ENCODE results near the gene WARS2. TPM values are rescaled to one million over a fixed set of nuclear protein-coding genes. Genes with fewer than 3 reads are reported as not detected.
"Not testable (repeated sequence)": the region's sequence is repeated elsewhere in the genome, so short reads cannot be mapped to it uniquely, and the experiment has no call there.

WARS2 gene
- total RNA-seq, 1 donor from 2014 or later, result 10.0 TPM

DNA sequence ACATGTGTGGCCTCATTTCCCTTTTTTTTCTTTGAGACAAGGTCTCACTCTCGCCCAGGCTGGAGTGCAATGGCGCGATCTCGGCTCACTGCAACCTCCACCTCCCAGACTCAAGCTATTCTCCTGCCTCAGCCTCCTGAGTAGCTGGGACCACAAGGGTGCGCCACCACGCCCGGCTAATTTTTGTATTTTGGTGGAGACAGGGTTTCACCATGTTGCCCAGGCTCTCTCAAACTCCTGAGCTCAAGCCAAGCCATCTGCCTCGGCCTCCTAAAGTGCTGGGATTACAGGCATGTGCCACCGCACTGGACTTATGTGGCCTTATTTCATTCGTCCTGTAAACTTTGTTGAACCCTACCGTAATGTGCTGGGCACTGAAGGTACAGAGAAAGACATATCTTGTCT lies 569 bp upstream of the WARS2 start:
- intact Hi-C loops (cut with micrococcal nuclease), result loop anchor here (5.0 kb wide), 1 partner anchor 1479 kb away; no protein-coding TSS in a partner anchor

DNA sequence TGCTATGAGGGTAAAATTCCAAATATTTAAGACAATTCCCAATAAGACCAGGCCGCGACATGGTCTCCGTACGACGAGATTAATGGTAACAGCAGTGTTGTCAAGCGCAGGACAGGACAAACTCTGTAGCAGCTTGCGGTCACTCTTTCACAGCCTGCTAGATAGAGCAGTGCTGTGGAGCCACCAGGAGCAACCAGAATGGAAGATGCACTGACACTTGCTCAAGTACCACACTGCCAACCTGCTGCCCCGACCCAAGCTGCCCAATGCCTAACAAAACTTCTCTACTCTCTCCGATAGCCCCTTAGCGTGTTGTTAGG lies 636 bp downstream of the WARS2 start:
- intact Hi-C loops (cut with micrococcal nuclease), result loop anchor here (1.0 to 5.0 kb wide), 4 partner anchors 1211 to 1773 kb away; partner anchors contain the start of genes GDAP2, MAN1A2 and WDR3

DNA sequence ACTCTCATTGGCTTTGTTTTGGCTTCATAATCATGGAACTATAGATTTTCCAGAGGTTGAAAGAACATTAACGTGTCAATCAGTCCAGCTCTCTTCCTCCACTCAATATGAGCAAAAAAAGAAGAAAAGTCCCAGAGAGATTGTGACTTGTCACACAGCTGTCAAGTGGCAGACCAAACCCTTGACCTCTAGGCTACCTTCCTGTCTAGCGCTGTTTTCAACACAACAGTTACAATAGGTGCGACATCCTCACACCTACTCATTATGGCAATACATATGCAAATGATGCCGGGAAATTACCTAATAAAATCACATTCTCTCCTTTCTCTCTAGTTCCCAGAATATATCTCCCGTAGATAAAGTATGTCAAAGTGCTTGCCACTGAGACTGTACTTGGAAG lies 1.1 kb downstream of the WARS2 start:
- intact Hi-C loops (cut with micrococcal nuclease), result no loop called here

DNA sequence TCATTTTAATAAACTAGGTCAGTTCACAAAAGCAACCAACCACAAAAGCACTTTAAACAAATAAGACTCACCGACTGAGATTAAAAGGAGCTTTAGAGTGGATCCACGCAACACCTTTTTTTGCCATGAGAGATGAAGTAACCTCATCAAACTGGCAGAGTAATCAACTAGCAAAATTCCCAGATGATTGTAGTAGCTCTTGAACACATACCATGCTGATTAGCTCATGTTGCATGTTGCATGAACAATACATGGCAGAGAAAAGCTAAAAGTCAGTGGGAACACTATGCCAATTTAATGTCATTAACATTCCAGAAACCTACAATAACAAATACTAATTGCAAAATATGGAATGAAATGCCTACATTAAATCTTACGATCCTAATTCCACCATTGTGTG lies 4.1 kb downstream of the WARS2 start:
- intact Hi-C loops (cut with micrococcal nuclease), result no loop called here

DNA sequence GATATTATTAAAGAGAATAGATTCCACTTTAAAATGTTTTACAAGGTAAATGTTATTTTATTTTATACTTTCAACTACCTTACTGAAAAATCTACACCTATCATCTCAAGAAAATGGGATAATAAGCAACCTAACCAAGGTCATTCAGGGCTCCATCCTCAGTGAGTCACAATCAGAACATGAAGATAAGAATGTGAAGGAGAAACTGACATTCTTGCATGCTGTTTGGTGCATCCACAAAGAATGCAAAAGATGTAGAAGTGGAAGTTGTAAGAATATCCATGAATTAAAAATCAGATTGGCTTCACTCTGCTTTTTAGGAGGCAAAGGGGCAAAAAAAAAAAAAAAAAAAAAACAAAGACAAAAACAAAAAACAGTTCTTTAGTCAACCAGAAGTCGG lies 6.5 kb downstream of the WARS2 start:
- intact Hi-C loops (cut with micrococcal nuclease), result no loop called here

DNA sequence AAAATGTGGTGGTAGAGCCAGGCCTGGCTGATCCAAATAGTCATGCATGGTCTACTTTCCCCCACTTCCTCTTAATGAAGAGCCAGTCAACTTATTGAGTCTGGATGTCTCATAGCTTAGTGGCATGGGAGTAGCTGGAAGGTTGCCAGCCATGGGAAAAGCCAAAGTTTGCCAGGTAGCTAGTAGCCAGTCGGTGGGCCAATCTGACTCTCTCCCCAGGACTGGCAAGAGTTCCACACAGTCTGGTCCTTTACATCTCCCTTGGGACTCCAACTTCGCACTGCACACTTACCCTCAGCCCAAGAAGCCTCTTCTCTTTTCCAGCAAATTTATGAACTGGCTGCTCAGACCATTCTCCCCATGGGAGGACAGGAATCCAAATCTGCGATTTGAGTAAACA lies 8.3 kb downstream of the WARS2 start:
- intact Hi-C loops (cut with micrococcal nuclease), result no loop called here

DNA sequence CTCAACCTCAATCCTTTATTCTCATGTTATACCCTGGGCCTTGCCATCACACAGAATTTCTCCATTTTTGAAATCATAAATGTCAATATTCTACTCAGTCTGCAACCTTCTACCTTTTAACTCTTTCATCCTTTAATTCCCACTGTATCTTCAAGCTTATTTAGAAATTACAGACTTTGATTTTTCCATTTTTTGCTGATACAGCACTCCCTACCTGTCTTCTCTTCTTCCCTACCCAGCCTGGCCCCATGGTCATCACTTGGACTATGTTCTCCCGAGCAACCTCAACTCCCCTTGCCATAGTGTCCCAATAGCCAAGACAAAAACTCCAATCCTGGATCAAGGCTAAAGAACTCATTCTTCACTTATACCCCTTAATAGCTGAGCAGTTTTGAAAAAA lies 14.6 kb downstream of the WARS2 start:
- intact Hi-C loops (cut with micrococcal nuclease), result no loop called here

DNA sequence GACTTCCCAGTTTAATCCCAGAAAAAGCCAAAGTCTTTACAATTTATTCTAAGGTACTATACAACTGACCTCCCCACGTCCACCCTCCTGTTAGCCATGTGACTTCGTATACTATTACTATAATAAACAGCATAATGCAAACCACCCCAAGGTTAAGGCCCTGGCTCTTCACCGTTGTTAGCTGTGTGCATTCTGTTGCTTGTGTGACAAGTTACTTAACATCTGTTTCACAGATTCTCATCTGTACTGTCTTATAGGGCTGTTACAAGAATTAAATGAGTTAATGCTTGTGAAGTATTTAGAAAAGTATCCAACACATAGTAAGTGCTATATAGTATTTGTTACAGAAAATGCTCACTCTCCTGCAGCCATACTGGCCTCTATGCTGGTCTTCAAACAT lies 15.7 kb downstream of the WARS2 start:
- intact Hi-C loops (cut with micrococcal nuclease), result no loop called here

DNA sequence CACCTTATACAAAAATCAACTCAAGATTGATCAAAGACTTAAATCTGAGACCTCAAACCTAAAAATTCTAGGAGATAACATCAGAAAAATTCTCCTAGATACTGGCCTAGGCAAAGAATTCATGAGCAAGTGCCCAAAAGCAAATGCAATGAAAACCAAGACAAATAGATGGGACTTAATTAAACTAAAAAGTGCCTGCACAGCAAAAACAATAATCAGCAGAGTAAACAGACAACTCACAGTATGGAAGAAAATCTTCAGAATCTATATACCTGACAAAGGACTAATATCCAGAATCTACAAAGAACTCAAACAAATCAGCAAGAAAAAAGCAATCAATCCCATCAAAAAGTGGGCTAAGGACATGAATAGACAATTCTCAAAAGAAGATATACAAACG lies 18.6 kb downstream of the WARS2 start:
- intact Hi-C loops (cut with micrococcal nuclease), result not testable (repeated sequence)

DNA sequence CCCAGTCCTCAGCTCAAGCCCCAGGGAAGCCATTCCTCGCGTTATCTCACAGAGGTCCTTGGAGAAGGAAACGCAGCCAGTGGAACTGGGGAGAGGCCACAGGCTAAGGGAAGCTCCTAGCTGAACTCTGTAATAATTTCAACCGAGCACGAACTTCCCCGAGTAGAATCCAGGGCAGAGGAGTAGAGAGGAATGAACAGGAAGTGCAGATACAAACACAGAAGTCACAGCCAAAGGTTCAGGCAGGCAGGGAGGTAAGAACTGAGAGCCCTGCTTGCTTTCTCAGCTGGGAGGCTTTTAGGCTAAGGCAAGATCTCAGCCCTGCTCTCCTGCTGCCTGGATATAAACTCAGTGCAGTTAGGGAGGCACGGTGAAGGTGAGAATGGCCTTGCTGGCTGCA lies 23.7 kb downstream of the WARS2 start:
- intact Hi-C loops (cut with micrococcal nuclease), result no loop called here

DNA sequence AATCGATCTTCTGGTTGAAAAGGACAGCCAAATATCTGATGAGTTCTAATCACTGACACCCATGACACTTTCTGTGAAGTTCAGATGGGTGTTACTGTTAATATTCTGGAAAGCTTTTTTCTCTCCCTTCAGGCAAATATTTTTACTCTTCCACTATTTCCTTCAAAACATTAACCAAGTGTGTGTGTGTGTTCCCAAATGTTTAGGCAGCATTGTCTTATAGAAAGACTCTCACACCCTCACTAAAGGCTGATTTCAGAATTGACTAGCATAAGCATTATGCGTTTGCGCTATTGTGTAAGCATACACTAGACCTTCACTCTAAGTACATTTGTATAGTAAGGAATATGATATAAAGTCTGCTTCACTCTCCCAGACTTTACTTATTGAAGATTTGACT lies 24.7 kb downstream of the WARS2 start:
- intact Hi-C loops (cut with micrococcal nuclease), result no loop called here

DNA sequence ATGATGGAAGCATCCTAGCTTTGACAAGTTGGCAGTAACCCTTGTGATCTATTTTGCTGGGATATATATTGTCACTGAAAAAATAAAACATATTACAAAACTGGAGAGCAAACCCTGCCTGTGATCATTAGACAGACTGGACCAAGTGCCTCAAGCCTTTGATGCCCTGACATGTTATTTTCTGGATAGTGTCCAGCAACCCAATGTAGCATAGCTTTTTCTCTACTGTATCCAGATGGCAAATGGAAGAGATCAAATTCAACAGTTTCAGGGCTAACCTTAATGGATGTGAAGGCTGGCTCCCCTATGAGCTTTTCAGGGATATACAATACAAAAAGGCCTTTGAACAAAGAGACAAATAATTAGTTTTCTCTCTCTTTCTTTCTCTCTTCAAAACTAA lies 25.1 kb downstream of the WARS2 start:
- intact Hi-C loops (cut with micrococcal nuclease), result no loop called here

DNA sequence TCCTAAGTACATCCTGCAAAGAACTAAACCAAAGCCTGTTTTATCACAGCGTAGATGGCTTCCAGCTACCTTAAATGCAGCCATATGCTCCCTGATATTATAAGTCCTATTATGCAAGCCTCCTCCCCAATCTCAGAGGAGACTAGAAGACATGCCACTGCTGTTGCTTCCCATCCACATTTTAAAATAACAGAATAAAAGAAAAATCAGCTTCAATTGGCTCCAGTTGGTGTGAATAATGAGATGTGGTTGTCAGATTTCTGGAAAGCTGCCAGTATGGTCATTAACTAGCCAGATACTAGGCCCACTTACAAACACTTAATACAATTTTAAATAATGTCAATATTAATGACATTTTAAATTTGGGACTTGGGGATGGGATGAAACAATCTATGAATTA lies 25.7 kb downstream of the WARS2 start:
- intact Hi-C loops (cut with micrococcal nuclease), result no loop called here

DNA sequence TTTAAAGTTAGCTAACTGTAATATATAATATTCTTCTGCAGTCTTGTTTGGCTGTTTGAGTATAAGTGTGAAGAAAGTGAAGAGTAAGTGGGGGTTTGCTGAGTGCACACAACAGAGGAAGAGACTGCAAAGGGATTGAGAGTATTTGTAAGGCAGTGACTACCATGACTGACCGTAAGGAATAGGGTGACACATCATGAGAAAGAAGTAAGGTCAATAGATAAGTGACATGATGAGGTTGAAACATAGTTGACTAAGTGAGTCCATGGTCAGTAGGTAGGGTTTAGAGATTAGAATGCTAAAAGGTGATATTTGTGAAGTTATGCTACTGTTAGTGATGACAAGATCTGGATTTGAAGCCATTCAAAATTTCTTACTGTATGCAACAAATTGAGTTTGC lies 27.7 kb downstream of the WARS2 start:
- intact Hi-C loops (cut with micrococcal nuclease), result no loop called here

DNA sequence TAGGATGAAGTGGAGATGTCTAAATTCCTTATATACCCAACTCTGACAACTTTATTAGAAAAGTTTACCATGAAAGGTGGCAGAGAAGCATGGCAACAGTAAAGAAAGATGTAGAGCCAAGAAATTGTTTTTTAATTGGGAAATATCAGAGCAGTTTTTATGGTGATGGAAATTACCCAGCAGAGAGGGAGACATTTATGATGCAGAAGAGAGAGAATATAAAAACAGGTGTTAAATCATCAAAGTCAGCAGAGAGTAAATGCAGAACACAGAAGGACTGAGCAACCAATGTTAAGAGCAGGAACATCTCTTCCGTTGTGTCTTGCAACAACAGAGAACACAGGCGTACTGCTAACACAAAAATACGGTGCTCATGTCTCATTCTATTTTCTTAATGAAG lies 28.2 kb downstream of the WARS2 start:
- intact Hi-C loops (cut with micrococcal nuclease), result no loop called here

DNA sequence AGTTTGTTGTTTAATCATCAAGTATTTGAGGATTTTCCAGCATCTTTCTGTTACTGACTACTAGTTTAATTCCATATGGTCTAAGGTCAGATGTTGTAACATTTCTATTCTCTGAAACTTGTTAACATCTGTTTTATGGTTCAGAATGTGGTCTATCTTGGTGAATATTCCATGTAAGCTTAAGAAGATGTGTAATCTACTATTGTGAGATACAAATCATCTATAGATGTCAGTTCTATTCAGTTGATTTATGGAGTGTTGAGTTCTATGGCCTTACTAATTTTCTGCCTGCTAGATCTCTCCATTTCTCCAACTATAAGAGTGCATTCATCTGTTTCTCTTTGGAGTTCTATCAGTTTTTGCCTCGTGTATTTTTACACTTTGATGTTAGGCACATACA lies 31.5 kb downstream of the WARS2 start:
- intact Hi-C loops (cut with micrococcal nuclease), result no loop called here

DNA sequence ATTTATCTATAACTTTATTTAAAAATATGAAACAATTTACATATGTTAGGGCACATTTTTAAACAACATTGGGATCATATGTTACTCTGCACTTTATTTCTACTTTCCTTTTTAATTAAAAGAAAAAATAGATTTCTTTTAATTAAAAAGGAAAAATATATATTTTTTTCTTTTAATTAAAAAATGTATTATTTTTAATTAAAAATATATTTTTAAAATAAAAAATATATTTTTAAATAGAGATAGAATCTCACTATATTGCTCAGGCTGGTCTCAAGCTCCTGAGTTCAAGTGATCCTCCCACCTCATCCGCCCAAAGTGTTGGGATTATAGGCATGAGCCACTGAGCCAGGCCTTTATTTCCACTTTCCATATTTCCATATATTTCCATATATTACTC lies 36.7 kb downstream of the WARS2 start:
- intact Hi-C loops (cut with micrococcal nuclease), result no loop called here

DNA sequence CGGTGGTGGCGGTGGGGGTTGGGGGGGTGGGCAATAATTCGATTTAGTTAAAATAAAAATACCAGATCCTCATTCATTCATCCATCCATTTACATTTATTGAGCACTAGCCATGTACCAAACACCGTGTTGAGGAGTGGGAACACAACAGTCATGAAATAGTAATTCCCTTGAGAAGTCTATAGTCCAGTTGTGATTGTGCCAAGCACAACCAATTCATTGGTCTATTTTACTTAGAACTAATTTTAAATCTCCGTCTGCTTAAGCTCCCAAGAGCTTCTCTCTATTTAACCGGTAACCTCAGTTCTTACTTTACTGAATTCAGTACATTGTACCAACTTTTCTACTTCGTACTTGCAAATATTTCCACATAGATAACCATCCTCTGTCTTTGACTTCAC lies 38.4 kb downstream of the WARS2 start:
- intact Hi-C loops (cut with micrococcal nuclease), result no loop called here

DNA sequence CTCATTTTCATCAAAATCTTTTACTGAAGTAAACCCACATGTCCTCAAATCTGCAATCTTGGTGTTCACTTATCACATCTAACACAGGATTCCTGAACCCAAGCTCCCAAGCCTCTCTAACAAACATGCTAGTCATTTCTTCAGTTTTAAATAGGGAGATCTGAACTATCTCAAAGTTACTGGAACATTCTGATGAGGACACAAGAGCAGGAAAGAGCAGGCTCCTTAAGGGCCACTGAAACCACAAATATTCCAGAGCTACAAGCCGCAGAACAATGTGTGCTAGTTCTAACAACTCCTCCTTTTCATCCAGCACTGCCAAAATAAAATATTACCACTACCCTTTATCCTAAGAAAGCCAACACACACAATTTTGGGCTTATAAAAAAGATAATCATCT lies 38.9 kb downstream of the WARS2 start:
- intact Hi-C loops (cut with micrococcal nuclease), result no loop called here

DNA sequence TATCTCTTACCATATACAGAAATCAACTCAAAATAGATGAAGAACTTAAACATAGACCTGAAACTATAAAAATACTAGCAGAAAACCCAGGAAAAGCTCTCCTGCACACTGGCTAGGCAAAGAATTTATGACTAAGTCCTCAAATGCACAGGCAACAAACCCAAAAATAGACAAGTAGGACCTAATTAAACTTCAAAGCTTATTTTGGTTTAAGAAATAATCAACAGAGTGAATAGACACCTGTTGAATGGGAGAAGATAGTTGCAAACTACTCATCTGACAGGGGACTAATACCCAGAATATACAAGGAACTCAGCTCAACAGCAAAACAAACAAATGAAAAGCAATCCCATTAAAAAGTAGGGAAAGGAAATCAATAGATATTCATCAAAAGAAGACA lies 40.7 kb downstream of the WARS2 start:
- intact Hi-C loops (cut with micrococcal nuclease), result no loop called here

DNA sequence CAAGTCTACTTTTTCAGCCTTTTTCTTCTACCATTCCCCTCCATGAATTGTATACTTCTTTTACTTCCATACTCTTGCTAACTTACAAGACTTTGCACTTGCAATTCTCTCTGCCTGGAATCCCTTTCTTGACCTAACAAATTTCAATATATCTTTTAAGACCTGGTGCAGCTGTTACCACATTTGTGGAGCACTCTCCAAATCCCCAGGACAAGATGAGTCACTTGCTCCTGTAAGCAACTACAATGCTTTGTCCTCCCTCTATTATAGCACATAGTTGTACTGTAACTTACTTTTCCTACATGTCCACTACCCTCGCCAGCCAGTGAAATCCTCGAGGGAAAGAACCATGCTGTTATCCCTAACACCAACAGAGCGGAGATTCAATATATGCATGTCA lies 43.1 kb downstream of the WARS2 start:
- intact Hi-C loops (cut with micrococcal nuclease), result no loop called here

DNA sequence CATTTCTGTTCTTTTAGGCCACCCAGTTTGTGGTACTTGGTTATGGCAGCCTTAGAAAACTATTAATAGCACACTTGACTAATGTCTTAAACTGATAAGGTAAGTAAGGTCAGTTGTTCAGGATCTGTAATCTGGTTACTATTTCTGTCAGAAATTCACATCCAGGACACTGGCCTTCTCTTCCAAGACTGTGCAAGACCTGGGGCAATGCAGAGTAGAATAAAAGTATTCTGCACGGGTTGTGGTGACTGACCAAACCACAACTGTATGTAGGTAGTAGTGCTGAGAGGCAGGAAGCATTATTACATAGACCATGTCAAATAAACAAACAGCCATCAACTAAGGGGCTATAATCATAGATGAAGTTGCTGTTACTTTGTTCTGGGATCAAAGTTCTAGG lies 46.7 kb downstream of the WARS2 start:
- intact Hi-C loops (cut with micrococcal nuclease), result no loop called here

DNA sequence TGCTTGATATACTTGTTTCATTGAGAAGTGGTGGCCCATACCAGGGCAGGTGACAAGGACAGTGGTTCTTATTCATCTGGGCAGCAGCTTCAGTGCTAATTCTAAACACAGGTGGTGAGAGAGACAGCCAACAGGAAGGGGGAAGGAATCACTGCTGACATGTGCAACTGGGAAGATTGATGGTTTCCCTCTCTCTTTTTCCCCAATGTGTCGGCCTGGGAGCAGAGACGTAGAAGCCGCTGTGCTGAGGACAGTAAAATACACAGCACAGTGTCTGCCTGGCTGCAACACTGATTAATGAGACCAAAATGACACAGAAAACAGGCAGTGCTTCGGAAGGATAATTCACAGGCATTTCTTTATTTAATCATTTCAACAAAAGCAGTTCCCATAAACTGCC lies 48.8 kb downstream of the WARS2 start:
- intact Hi-C loops (cut with micrococcal nuclease), result no loop called here

DNA sequence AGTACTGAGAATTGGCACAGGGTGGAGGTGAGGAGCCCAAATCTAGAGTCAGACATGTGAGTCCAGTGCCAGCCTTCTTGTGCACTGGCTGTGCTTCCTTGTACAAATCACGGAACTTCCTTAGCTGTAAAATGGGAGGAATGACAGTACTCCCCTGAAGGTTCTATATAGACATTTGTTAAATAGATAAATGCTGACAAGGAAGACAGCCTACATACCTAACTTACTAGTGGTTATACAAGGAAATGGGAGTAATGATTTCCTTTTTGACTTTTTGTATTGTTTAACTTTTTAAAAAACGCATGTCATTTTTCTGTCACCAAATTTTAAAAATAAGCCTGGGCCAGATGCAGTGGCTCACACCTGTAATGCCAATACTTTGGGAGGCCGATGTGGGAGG lies 50.2 kb downstream of the WARS2 start:
- intact Hi-C loops (cut with micrococcal nuclease), result no loop called here

DNA sequence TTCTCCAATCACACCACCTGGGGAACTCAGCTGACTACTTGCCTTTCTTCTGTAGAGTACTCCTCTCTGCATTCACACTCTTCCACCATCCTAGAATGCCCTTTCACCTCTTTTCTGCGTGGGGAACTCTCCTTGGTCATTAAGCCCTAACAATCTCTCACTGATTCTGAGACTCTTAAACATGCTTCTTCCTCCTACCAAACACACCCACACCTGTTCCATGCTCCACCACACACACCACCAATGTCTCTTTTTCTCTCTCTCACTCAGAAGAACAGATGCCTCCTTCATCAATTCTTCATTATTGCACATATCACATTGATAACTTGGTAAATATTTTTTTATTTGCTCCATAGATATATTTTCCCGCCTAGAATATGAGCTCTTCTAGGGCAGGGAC lies 53.6 kb downstream of the WARS2 start:
- intact Hi-C loops (cut with micrococcal nuclease), result no loop called here

All from T-helper 1 cell treated with Interleukin-12 subunit alpha and Interleukin-12 subunit beta and Interleukin-4 antibody, amounts not matched to agents 30 ng/mL and 1 ng/mL, for 36 hours (primary cell).